NCI-H460 (cell line): ENCODE measurements around the gene AP1S1. TPM values are rescaled to one million over a fixed set of nuclear protein-coding genes. Genes with fewer than 3 reads are reported as not detected.
"Not testable (repeated sequence)": the region's sequence is repeated elsewhere in the genome, so short reads cannot be mapped to it uniquely, and the experiment has no call there.

Experiments used
- DNase-seq: peaks from one replicate; pipeline ENCODE4 v3.0.0-alpha.2; 2016; ENCODE audit warnings: low read depth; ENCODE audit errors: extremely low read depth
- small RNA-seq, 2 experiments: library from RNA; depleted of rRNA; stranded (forward); fragments of <200 nt; gene quantifications; one replicate each; pipeline ENCODE3, GENCODE V24; 2014
- total RNA-seq: library from RNA; depleted of rRNA; stranded (reverse); fragments of >200 nt; shearing (Covaris generic); gene quantifications from 2 replicates; pipeline ENCODE4 v1.2.3, GENCODE V29; 2014; rRNA removed

The AP1S1 gene
- total RNA-seq, 1 experiment from 2014 or later, result 143 TPM

DNA sequence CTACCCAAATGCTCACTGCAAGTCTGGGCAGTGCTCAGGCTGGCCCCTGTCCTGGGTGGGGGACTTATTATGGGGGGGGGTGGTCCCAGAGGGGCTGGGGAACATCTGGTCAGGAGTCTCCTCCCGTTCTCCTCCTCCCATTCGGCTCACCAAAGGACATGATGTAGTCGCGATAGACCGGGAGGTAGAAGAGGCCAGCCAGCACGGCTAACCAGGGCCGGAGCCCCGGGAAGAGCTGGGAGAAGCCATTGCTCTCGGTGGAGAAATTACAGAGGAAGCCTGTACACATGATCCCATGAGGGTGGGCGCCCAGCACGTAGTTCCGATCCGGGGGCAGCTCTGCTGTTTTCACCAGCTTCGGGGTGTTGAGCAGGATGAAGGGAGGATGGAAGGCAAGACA is 44.2 kb downstream of the AP1S1 start:
- DNase-seq, result no peak

DNA sequence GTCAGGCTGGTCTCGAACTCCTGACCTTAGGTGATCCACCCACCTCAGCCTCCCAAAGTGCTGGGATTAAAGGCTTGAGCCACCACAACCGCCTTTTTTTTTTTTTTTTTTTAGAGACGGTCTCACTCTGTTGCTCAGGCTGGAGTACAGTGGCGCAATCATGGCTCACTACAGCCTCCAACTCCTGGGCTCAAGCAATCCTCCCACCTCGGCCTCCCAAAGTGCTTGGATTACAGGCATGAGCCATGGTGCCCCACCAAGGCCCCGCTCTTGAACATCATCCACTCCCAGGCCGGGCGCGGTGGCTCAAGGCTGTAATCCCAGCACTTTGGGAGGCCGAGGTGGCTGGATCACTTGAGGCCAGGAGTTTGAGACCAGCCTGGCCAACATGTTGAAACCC is 45.2 kb downstream of the AP1S1 start:
- not testable (repeated sequence) for DNase-seq

- no peak for DNase-seq
Measured at GRCh38 chr7:101200504-101200861, 46.2 kb downstream of the AP1S1 start.

- DNase-seq, result no peak
Measured at GRCh38 chr7:101200862-101201599, 46.8 kb downstream of the AP1S1 start, which contains the start of gene MOGAT3. TSS of gene MOGAT3 (minus strand) at chr7:101201036. CDS start at chr7:101200854, 182 bp downstream.

DNA sequence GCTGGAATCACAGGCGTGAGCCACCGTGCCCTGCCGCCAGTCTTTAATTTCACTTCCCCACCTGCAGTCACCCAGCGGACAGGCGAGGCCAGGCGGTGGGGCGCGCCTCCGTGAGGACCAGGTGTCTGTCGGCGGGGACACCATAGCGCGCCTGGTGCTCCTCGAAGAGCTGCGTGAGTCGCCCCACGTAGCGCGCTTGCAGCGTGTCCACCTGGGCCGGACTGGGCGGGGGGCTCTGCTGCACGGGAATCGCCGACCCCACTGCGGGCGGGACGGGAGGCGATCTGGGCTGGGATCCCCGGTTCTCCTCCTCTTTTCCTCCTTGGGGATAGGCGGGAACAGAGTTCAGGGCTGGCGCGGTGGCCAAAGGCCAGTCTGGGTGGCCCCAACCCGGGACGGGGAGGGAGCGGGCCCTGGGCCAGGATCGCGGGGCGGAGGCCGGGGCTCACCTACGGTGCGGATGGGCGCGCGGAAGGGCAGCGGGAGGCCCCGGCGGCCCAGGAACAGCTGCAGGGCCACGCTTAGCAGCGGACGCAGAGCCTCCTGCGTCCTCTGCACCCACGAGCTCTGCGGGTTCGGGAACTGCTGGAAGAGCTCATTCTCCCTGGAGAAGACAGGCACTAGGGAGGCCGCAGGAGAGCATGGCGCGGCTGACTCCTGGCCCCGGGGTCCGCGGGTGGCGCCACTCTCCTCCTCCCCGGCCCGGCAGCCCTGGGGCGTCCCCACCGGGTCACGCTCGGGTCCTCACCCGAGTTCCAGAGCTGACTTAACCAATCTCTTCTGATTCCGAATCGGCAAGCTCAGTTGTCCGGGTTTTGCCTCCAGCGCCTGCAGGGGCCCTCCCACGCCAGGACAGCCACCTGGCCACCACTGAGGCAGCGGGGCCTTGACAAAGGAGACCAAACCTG is 47.7 kb downstream of the AP1S1 start:
- DNase-seq, result no peak

DNA sequence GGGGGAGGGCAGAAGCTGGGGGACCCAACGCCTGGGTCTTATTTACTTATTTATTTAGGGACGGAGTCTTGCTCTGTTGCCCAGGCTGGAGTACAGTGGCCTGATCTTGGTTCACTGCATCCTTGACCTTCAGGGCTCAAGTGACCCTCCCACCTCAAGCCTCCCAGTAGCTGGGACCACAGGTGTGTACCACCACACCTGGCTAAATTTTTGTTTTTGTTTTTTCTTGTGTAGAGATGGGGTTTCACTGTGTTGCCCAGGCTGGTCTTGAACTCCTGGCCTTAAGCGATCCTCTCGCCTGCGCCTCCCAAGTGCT is 48.3 kb downstream of the AP1S1 start:
- no peak for DNase-seq

- DNase-seq, result not testable (repeated sequence)
Measured at GRCh38 chr7:101203740-101204738, 49.8 kb downstream of the AP1S1 start.

GRCh38 chr7:101205901-101206664 is 51.8 kb downstream of the AP1S1 start:
- DNase-seq, result no peak

DNA sequence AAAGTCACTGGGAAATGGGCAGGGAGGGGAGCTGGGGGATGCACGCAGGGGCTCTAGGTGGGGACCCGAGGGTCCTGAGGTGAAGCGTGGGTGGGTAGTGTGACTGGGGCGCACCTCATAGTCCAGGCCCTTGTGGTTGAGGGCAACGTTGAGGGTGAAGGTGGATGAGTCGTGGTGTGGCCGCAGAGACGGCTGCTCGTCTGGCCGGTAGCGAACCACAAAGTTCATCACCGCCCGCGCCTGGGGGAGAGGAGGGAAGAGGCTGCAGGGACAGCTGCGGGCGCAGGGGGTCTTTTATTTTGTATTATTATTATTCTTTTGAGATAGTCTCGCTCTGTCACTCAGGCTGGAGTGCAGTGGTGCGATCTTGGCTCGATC is 52.4 kb downstream of the AP1S1 start:
- DNase-seq, result no peak

- DNase-seq, result no peak
Measured at GRCh38 chr7:101207459-101207858, 53.2 kb downstream of the AP1S1 start.

DNA sequence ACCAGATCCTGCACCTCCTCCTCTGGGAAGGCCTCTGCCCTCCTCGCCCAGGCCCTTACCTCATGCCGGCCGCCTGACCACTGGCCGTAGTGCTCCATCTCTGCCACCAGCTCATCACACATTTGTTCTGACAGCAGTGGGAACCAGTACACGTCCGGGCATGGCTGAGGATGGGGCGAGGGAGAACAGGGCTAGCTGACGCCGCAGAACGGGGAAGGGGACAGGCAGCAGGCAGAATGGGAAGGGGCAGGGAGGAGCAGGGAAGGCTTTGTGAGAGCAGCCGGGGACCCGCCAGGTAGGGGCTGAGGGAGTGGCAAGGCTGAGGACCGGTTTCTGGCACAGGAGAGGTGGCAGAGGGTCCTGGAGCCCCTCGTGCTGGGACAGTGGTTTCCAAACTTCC is 54.5 kb downstream of the AP1S1 start:
- no peak for DNase-seq

- no peak for DNase-seq
Measured at GRCh38 chr7:101210143-101210542, 55.9 kb downstream of the AP1S1 start.

Small RNA genes within 50 kb of the gene (small RNA-seq; reads per million reads assigned to genes)
- gene MIR4653, result 0 to 0.02 reads per million in 2 experiments

Other genes with a start within 250 kb of the AP1S1 start
- 0.32 TPM in 1 of 2 replicates, not detected in the other for gene MUC3A, start 204.9 kb upstream of the AP1S1 start, total RNA-seq
- gene MUC12, start 184.9 kb upstream of the AP1S1 start, total RNA-seq, result 0.30 TPM in 1 of 2 replicates, not detected in the other
- gene MUC17, start 134.4 kb upstream of the AP1S1 start, total RNA-seq, result not detected in 2 replicates
- 9.8 and 12.9 TPM in 2 replicates for gene TRIM56, start 69.0 kb upstream of the AP1S1 start, total RNA-seq
- gene SERPINE1, start 27.4 kb upstream of the AP1S1 start, total RNA-seq, result 11.9 and 12.3 TPM in 2 replicates
- gene VGF, start 11.1 kb downstream of the AP1S1 start, total RNA-seq, result 11.6 and 15.4 TPM in 2 replicates
- 0.09 TPM in 1 of 2 replicates, not detected in the other for gene NAT16, start 25.8 kb downstream of the AP1S1 start, total RNA-seq
- not detected in 2 replicates for gene MOGAT3, start 46.6 kb downstream of the AP1S1 start, total RNA-seq
- gene PLOD3, start 63.1 kb downstream of the AP1S1 start, total RNA-seq, result 125 and 130 TPM in 2 replicates
- 66.9 and 77.5 TPM in 2 replicates for gene ZNHIT1, start 63.7 kb downstream of the AP1S1 start, total RNA-seq
- 10.0 and 11.2 TPM in 2 replicates for gene CLDN15, start 83.3 kb downstream of the AP1S1 start, total RNA-seq
- gene FIS1, start 90.6 kb downstream of the AP1S1 start, total RNA-seq, result 87.2 and 97.5 TPM in 2 replicates
- gene IFT22, start 167.3 kb downstream of the AP1S1 start, total RNA-seq, result 27.2 and 33.0 TPM in 2 replicates
- 0.09 and 0.25 TPM in 2 replicates for gene COL26A1, start 208.4 kb downstream of the AP1S1 start, total RNA-seq